Bone marrow (tissue), 2 donors: ENCODE results near the gene USP14.

Experiments used
- DNase-seq, 2 donors: peaks; one replicate each; lab custom pipeline; 2025; lab: John Stamatoyannopoulos, UW

Gene USP14

DNA sequence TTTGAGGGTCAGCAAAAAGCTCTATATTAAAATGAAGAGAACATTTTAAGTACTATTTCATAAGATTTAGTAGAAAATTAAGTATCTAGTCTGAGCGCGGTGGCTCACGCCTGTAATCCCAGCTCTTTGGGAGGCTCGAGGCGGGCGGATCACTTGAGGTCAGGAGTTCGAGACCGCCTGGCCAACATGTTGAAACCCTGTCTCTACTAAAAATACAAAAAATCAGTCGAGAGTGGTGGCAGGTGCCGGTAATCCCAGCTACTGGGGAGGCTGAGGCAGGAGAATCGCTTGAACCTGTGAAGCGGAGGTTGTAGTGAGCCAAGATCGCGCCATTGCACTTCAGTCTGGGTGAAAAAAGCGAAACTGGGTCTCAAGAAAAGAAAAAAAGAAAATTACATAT, 1.6 kb downstream of the USP14 start:
- no peak for DNase-seq

GRCh38 chr18:160831-161570, 2.6 kb downstream of the USP14 start:
- DNase-seq = no peak

- no peak for DNase-seq
Measured at GRCh38 chr18:172361-172760, 14.0 kb downstream of the USP14 start.

DNA sequence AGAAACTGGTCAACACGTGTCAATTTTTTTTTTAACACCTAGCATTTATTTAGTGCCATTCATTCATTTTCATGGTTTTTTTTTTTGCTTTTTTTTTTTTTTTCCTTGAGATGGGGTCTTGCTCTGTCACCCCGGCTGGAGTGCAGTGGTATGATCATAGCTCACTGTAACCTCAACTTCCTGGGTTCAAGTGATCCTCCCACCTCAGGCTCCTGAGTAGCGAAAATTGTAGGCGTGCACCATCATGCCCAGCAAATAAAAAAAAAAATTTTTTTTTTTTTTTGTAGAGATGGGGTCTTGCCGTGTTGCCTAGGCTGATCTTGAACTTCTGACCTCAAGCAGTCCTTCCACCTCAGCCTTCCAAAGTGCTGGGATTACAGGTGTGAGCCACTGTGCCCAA, 21.1 kb downstream of the USP14 start:
- no peak for DNase-seq

DNA sequence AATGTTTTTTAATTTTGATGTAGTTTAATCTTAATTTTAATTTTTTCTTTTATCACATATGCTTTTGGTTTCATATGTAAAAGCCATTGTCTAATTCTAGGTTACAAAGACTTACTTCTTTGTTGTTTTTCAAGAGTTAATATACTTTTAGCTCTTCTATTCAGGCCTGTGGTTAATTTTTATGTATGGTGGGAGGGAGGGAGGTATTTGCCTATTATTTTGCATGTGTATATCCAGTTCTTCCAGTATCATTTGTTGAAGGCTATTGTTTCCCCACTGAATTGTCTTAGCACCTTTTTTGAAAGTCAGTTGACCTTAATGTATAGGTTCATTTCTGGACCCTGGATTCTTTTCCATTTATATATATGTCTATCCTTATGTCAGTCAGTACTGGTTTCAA, 23.4 kb downstream of the USP14 start:
- no peak for DNase-seq

- no peak for DNase-seq
Measured at GRCh38 chr18:183769-184168, 25.4 kb downstream of the USP14 start.

DNA sequence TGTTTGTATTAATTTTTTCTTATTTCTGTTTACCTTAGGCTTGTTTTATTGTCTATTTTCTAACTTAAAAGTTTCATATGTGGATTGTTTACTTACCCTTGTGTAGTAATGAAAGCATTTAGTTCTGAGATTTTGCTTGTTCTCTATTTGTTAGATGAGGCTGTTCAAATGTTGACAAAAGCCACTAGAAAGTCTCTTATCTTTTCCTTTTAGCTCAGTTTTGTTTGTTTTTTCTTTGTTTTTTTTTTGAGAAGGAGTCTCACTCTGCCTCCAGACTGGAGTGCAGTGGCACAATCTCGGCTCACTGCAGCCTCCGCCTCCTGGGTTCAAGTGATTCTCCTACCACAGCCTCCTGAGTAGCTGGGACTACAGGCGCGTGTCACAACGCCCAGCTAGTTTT, 30.9 kb downstream of the USP14 start:
- DNase-seq = no peak

- DNase-seq = no peak
Measured at GRCh38 chr18:191725-192124, 33.4 kb downstream of the USP14 start.

GRCh38 chr18:192801-193200, 34.4 kb downstream of the USP14 start:
- DNase-seq = no peak

DNA sequence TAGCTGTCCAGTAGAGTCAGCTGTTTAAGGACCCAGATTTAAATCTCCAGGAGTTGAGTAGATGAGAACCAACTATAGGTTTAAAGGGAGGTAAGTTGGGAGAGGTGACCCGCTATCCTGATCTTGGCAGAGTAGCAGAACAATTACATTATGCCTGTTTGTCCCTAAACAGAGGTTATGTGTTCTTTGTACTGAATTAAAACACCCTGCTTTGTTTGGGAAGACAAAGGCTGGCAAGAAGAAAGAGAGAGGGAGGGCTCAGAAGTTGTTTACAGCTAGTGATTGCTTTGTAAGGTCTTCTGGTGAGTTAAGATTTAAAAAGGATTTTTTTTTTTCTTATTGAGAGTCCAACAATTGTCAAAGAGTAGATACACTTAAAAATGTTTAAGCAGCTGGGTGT, 37.3 kb downstream of the USP14 start:
- no peak for DNase-seq

DNA sequence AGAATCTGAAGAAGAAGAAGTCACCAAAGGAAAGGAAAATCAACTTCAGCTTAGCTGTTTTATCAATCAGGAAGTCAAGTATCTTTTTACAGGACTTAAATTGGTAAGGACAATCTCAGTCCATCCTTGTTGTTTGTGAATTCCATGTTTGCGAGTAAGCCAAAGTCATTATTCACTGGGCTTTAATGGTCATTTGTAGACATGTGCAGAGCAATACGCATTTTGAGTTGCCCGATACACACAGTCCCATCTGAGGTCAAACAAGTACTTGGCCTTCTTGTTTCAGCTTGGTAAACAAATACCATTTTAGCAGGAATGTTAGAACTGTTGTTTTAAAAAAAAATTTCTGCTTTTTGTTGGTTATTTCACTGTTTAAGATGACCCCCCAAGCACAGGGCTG, 40.9 kb downstream of the USP14 start:
- no peak for DNase-seq

- DNase-seq = no peak
Measured at GRCh38 chr18:199768-200167, 41.4 kb downstream of the USP14 start.

- no peak for DNase-seq
Measured at GRCh38 chr18:210075-210474, 51.7 kb downstream of the USP14 start.

DNA sequence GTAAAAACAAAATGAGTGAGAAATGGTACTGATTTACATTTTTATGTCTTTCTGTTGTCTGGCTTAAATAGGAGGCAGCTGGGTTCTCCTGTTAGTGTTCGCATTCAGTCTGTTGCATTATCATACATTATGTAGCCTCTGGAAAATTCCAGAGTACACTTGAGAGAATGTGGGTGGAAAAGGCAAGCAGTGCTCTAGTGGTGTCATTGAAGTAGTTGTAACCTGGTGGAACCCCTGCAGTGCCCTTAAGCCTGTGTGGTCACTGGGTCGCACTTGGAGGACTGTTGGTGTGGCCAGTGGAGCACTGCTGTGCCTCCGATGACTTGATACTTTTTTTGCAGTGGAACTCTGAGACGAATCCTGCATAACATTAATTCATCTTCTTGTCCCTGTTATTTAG, 52.4 kb downstream of the USP14 start:
- no peak for DNase-seq

DNA sequence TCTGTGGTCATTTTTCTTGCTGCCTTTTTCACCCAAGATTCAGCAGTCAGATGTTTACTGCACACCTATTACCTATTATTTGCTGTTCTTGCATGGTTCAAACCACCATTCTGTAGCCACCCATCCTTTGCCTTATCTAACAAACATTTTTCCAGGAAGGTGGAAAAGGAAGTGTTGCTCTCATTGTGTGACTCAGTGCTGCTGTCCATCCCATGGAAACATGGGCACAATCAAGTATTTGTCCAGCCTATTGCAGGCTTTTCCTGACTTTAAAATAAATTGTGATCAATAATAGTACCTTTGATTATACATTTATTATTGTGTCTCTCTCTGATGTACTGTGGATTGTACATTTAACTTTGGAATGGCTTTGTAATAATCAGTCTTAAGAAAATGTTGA, 53.2 kb downstream of the USP14 start:
- DNase-seq = no peak

- no peak for DNase-seq
Measured at GRCh38 chr18:212780-213179, 54.4 kb downstream of the USP14 start.

- no peak for DNase-seq
Measured at GRCh38 chr18:213505-213904, 55.1 kb downstream of the USP14 start.

GRCh38 chr18:213966-214365, 55.6 kb downstream of the USP14 start:
- DNase-seq = no peak

GRCh38 chr18:215448-216010, 57.2 kb downstream of the USP14 start:
- DNase-seq = no peak

DNA sequence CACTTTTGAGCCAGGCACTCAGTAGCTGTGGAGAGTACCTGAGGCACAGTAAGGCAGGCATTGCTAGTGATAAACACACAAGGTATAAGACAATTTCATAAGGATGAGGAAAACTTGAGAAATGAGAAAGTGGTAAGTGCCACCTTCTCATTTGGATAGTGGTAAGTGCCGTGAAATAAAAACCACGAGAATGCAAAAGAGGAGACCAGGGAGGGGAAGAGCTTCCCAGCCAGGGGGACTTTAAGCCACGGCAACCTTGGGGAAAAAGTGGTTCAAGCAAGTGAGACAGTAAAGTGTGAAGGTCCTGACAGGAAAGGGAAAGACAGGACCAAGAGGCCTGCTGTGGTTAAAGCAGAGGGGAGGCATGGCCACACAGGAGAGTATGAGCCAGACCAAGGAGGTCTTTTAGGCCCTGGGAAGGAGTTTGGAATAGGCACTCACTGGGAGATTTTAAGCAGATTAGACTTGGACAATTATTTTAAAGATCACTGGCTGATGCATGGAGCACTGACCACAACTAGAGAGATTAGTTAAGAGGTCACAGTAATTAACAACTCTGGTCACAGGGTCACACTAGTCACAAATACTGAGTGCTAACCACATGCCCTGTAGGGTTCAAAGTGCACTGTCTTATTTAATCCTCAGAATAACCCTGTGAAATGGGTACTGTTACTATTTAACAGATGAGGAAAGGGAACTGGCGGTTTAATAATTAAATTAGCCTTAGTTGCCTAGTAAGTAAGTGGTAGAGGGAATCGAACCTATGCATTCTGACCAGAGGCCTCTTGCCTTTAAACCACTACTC, 59.4 kb downstream of the USP14 start:
- DNase-seq = no peak

- DNase-seq = no peak
Measured at GRCh38 chr18:220708-221107, 62.4 kb downstream of the USP14 start.

DNA sequence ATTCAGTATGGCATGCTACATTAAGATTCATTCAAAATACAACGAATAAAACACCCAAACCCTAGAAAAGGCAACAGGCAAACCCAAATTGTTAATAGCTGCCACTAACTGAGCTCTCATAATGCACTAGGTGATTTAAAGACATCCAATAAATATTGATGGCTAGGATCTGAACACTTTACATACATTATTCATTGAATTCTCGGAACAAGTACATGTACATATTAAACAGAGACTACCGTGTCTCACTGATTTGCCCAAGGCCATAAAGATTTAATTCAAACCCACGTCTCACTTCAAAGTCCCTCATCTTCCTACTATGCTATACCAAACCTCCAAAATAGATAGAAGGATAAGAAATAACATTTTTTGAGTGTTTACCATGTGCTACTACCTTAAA, 67.4 kb downstream of the USP14 start:
- DNase-seq = no peak

- DNase-seq = no peak
Measured at GRCh38 chr18:227374-227773, 69.0 kb downstream of the USP14 start.
